Astrocyte (in vitro differentiated cells and primary cell): Measurements from ENCODE around the gene PTPRF. TPM values are rescaled to one million over a fixed set of nuclear protein-coding genes. Genes with fewer than 3 reads are reported as not detected.

Experiments
- DNase-seq: peaks from one replicate; pipeline ENCODE4 v3.0.0-alpha.2; 2010; ENCODE audit warnings: low read depth
- FAIRE-seq: peaks from 2 replicates; lab custom pipeline; 2011; peaks lifted over from hg19 to GRCh38; lab: Jason Lieb, UNC
- H2AFZ ChIP-seq: 2 replicates; pipeline ENCODE4 v1.6.0; 2012; ENCODE audit warnings: low read depth, low read length, inconsistent platforms
- H3K27ac ChIP-seq: 2 replicates; pipeline ENCODE4 v1.5.1; 2011; ENCODE audit warnings: low read depth, low read length, inconsistent platforms
- H3K27me3 ChIP-seq: 2 replicates; pipeline ENCODE4 v1.6.0; 2011; ENCODE audit warnings: low read length, inconsistent platforms; ENCODE audit not compliant: insufficient read depth
- H3K36me3 ChIP-seq: 2 replicates; pipeline ENCODE4 v1.5.1; 2011; ENCODE audit warnings: low read length, inconsistent platforms; ENCODE audit not compliant: insufficient read depth
- H3K4me1 ChIP-seq: 2 replicates; pipeline ENCODE4 v1.5.1; 2011; ENCODE audit warnings: low read length, inconsistent platforms; ENCODE audit not compliant: insufficient read depth
- H3K4me2 ChIP-seq: 2 replicates; pipeline ENCODE4 v1.6.0; 2012; ENCODE audit warnings: low read length, inconsistent platforms
- H3K4me3 ChIP-seq: 2 replicates; pipeline ENCODE4 v1.5.1; 2011; ENCODE audit warnings: low read depth, mild to moderate bottlenecking, low read length, inconsistent platforms; ENCODE audit not compliant: insufficient read depth
- H3K79me2 ChIP-seq: 2 replicates; pipeline ENCODE4 v1.6.0; 2012; ENCODE audit warnings: mild to moderate bottlenecking, low read length, inconsistent platforms; ENCODE audit not compliant: insufficient read depth
- H3K9ac ChIP-seq: 2 replicates; pipeline ENCODE4 v1.6.0; 2012; ENCODE audit warnings: mild to moderate bottlenecking, low read length, inconsistent platforms
- H3K9me3 ChIP-seq: 2 replicates; pipeline ENCODE4 v1.5.1; 2012; ENCODE audit warnings: low read depth, mild to moderate bottlenecking, low read length, inconsistent platforms; ENCODE audit not compliant: insufficient read depth
- H4K20me1 ChIP-seq: 2 replicates; pipeline ENCODE4 v1.6.0; 2012; ENCODE audit warnings: low read length, inconsistent platforms; ENCODE audit not compliant: insufficient read depth
- H3K27ac Mint-ChIP-seq: one replicate; pipeline ENCODE4 v1.8.0; 2021; ENCODE audit warnings: mild to moderate bottlenecking, mixed read lengths; ENCODE audit not compliant: unreplicated experiment
- H3K27me3 Mint-ChIP-seq: one replicate; pipeline ENCODE4 v1.8.0; 2021; ENCODE audit warnings: low read depth, mixed read lengths; ENCODE audit not compliant: unreplicated experiment
- H3K36me3 Mint-ChIP-seq: one replicate; pipeline ENCODE4 v1.8.0; 2021; ENCODE audit warnings: low read depth, mixed read lengths; ENCODE audit not compliant: unreplicated experiment
- H3K4me1 Mint-ChIP-seq: one replicate; pipeline ENCODE4 v1.8.0; 2021; ENCODE audit warnings: low read depth, mixed read lengths; ENCODE audit not compliant: unreplicated experiment
- H3K4me3 Mint-ChIP-seq: one replicate; pipeline ENCODE4 v1.8.0; 2021; ENCODE audit warnings: mild to moderate bottlenecking, moderate library complexity, mixed read lengths; ENCODE audit not compliant: unreplicated experiment
- H3K9me3 Mint-ChIP-seq: one replicate; pipeline ENCODE4 v1.8.0; 2021; ENCODE audit warnings: mild to moderate bottlenecking, mixed read lengths; ENCODE audit not compliant: unreplicated experiment
- CTCF ChIP-seq: IDR thresholded peaks from 2 replicates; pipeline ENCODE4 v1.5.1; 2011; ENCODE audit warnings: low read depth, mild to moderate bottlenecking, inconsistent platforms, low read length, moderate library complexity; ENCODE audit not compliant: insufficient read depth
- EZH2 ChIP-seq: IDR thresholded peaks from 2 replicates; pipeline ENCODE4 v1.6.1; 2012; ENCODE audit warnings: mild to moderate bottlenecking, low read length, inconsistent platforms; ENCODE audit not compliant: insufficient read depth
- total RNA-seq: library from RNA; stranded (reverse); gene quantifications from 2 replicates; pipeline ENCODE4 v1.2.1, GENCODE V29; 2021

PTPRF gene
- total RNA-seq, 1 donor from 2014 or later: 275 TPM

DNA sequence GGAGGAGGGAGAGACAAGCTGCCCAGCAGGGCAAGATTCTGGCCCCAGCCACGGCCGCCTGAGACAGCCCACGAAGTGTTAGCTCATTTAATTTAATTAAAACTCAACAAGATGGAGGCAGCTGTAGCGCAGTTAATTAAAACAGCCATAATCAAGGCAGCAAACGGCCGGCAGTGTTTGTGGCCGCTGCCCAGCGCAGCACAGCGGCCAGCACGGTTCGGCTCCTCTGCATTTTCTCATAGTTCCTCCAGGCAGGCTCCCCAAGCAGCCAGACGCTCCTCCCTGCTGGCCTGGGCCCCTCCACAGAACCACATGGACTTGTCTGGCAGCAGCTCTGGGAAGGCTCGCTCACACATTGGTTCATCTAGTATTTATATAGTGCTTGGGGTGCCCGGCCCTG is 40.0 kb downstream of the PTPRF start:
- H3K9me3 Mint-ChIP-seq: no peaks in the 10 kb centered on the region
- peaks cover 32% of the 10 kb centered on the region for H3K36me3 Mint-ChIP-seq
- peaks cover 3% of the 10 kb centered on the region for H3K4me1 Mint-ChIP-seq
- Histone ChIP-seq H4K20me1 (peaks cover 53% of the 10 kb centered on the region), H3K9ac (no peak overlapping the region), H3K4me3 (no peak overlapping the region), H2AFZ (no peak overlapping the region), H3K9me3 (no peaks in the 10 kb centered on the region), H3K79me2 (peaks cover 5% of the 10 kb centered on the region), H3K27ac (no peak overlapping the region), H3K36me3 (peaks cover 2% of the 10 kb centered on the region), H3K4me1 (peaks cover 6% of the 10 kb centered on the region), H3K4me2 (no peak overlapping the region), H3K27me3 (no peaks in the 10 kb centered on the region)
- DNase-seq: no peak
- TF ChIP-seq CTCF (no peak), EZH2 (no peak)
- no peak overlapping the region for H3K4me3 Mint-ChIP-seq
- no peak for FAIRE-seq
- H3K27ac Mint-ChIP-seq: no peak overlapping the region
- no peaks in the 10 kb centered on the region for H3K27me3 Mint-ChIP-seq

GRCh38 chr1:43572084-43572483 is 41.4 kb downstream of the PTPRF start:
- TF ChIP-seq EZH2 (no peak), CTCF (no peak)
- FAIRE-seq: no peak
- H3K4me1 ChIP-seq: no peaks in the 10 kb centered on the region

GRCh38 chr1:43572538-43572937 is 41.9 kb downstream of the PTPRF start:
- Mint-ChIP-seq H3K36me3 (peaks cover 37% of the 10 kb centered on the region), H3K4me3 (no peak overlapping the region), H3K27me3 (no peaks in the 10 kb centered on the region), H3K27ac (no peak overlapping the region), H3K9me3 (no peaks in the 10 kb centered on the region), H3K4me1 (peaks cover 4% of the 10 kb centered on the region)
- Histone ChIP-seq H3K4me1 (no peaks in the 10 kb centered on the region), H3K9ac (no peak overlapping the region), H3K79me2 (no peaks in the 10 kb centered on the region), H3K27ac (no peak overlapping the region), H3K9me3 (no peaks in the 10 kb centered on the region), H3K4me2 (no peak overlapping the region), H4K20me1 (peaks cover 38% of the 10 kb centered on the region), H2AFZ (no peak overlapping the region), H3K27me3 (no peaks in the 10 kb centered on the region), H3K36me3 (peaks cover 2% of the 10 kb centered on the region), H3K4me3 (no peak overlapping the region)
- no peak for DNase-seq
- FAIRE-seq: no peak
- TF ChIP-seq CTCF (no peak), EZH2 (no peak)

More at GRCh38 chr1:43572084-43572483, 41.4 kb downstream of the PTPRF start:
- H3K9me3 Mint-ChIP-seq: no peaks in the 10 kb centered on the region
- H3K9ac ChIP-seq: no peak overlapping the region
- DNase-seq: no peak
- peaks cover 39% of the 10 kb centered on the region for H3K36me3 Mint-ChIP-seq
- H3K27ac ChIP-seq: no peak overlapping the region
- no peaks in the 10 kb centered on the region for H3K9me3 ChIP-seq
- H3K4me3 ChIP-seq: no peak overlapping the region
- H3K4me3 Mint-ChIP-seq: no peak overlapping the region
- H2AFZ ChIP-seq: no peak overlapping the region
- H3K4me2 ChIP-seq: no peak overlapping the region
- no peak overlapping the region for H3K27ac Mint-ChIP-seq
- peaks cover 2% of the 10 kb centered on the region for H3K36me3 ChIP-seq
- H3K27me3 ChIP-seq: no peaks in the 10 kb centered on the region
- no peaks in the 10 kb centered on the region for H3K27me3 Mint-ChIP-seq
- no peaks in the 10 kb centered on the region for H3K79me2 ChIP-seq
- peaks cover 3% of the 10 kb centered on the region for H3K4me1 Mint-ChIP-seq
- peaks cover 40% of the 10 kb centered on the region for H4K20me1 ChIP-seq
